NCI-H1105 (cell line): Measurements from ENCODE around the gene SKIC8.

ENCODE experiments used
- DNase-seq: peaks from one replicate; lab custom pipeline; 2025; lab: John Stamatoyannopoulos, UW

SKIC8 gene

DNA sequence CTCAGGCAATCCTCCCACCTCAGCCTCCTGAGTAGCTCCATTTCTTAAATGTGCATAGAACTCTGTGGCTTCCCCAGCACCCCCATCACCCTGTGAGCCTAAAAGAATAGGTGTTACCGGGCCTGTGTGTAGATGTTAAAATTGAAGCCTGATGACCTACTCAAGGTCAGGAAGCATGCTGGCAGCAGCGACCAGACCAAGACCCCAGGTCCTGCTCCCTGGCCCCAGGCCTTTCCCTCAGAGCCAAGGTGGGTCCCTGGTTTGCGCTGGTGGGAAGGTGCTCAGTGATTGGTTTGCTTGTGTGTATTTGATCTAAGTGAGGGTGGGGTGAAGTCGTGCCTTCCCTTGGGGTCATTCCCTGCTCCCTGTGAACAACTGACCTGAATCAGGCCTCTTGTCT, 22.4 kb upstream of the SKIC8 start:
- no peak for DNase-seq

DNA sequence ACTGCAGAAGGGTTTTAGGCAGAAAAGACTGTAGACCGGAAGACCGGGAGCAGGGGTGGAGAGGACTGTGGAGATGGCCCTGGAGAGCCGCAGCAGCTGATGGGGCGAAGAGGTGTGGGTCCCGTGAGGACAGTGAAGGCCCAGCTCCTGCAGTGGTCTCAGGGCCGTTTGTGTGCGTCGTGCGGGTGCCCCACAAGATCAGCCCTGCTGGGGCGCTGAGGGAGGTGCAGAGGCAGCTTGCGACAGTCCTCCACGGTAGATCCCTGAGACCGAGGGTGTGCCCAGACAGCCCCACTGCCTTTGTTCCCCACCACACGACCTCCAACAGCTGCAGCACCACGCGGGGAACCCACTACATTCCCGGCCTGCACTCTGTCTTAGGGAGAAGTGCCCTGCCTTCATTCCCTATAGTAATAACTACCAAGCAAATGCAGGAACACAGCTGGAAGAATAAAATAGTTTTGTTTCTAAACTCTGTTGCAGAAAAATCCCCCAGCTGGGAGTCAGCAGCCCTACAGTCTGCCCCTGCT, 21.7 kb upstream of the SKIC8 start:
- no peak for DNase-seq

DNA sequence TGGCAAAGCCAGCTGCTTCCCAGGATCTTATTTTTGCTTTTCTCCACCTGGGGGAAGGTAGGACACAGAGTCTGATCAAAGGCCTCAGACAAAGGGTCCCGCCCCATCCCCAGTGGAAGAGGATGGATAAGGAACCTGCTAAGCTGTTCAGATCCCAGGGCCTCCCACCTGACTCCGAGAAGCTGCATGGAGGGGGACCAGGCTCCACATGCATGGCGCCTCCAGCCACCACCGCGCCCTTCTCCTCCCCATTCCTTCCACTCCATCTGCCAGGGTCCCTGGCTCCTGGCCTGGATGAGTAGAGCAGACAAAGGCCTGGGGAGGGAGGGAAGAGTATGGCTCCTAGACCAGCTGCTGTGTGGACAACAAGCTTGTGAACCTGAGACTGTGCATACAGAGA, 20.8 kb upstream of the SKIC8 start:
- no peak for DNase-seq

DNA sequence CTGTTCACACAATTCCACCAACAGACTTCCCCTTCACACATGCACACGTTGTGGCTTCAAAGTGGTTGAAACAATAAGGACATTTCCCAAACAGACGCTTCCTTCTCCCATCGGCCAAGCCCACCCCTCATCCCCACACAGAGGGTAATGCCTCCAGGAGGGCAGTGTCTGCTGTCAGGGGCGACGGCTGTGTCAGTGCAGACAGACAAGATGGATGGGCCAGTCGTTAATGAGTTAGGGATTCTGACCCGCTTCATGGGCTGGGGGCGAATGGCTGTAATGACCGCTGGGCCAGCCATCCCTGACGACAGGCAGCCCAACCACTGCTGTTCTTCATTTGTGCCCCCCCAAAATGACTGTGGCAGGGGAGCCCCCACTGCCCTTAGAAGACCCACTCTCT, 20.2 kb upstream of the SKIC8 start:
- DNase-seq = no peak

DNA sequence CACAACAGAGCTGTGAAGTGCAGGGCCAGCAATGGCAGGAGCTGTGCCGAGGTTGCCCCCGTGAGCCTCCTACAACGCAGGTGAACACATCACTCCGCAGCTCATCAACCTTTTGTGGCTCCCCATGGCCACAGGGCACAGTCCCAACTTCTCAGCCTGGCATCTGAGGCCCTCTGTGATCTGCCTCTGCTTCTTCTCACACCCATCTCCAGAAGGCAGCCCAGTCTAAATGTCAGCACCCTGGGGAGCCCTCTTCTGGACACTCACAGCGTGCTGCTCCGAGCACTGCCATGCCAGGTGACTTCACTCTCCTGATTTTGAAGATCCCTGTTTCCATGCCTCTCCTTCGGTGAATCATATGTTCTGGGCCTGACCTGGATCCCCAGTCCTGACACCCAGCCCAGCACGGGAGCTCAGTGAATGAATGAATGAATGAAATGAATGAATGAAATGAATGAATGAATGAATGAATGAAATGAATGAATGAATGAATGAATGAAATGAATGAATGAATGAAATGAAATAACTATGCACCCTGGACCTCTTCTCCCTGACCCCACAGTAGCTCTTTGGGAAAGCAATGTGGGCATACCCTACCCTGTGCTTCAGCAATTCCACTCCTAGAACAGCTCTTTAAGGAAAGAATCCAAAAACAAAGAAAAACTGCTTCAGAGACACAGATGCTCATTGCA, 17.9 kb upstream of the SKIC8 start:
- DNase-seq = no peak

DNA sequence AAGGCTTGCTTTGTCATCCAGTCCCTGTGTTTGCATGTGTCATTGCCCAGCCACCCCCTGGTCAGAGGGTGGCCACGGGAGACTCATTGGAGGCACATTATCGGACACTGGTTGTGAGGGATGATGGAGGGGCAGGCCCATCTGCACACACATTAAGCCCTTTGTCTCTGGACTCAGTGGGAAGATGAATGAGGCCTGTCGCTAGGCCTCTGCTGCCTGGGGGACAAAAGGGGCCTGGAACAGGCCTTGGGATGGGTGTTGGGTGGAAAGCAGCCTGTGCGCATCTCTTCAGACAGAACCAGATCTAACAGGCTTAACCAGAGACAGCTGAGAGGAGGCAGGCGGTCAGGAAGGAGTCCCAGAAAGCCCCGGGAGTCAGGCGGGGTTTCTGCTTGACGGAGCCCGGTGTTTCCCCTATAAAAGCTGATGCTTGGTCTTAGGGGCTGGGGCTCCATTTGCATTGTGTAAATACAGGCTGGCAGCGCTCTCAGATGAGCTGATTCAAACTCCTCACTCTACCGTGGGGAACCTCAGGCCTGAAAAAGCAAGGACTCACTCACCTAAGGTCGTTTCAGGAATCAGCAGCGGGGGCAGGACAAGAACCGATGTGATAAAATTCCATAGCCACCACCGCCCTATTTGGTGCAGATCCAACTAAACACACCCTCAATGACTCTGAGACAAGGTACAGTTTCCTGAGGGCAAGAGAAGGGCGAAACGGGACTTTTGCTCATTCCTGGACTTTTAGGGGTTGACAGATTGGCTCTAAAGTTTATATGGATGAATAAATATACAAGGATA, 17.1 kb upstream of the SKIC8 start:
- no peak for DNase-seq

DNA sequence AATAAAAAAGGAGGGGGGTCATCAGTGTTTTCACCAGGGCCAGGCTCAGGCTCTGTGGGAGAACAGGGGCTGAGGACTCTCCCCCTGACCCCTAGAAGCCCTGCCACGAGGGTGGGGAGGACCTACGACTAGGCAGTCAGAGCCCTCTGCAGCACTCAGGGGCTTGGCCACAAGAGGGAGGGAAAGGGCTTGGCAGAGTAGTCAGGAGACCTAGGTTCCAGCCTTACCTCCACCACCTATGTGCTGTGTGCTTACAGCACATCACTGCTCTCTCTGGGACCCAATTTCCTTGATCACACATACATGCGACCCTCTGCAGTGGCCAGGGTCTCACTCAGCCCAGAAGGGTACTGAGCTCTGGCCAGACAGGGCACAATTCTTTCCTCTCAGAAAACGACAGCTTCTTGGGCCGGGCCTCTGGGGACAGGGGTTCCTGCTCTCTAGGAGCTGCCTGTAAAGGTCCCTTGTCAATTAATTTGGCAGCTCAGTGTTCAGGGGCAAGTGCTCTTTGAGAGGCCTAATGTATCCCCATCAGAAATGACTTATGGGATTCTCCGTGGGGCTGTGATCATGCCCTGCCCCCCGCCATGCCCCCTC, 16.4 kb upstream of the SKIC8 start:
- DNase-seq = no peak

DNA sequence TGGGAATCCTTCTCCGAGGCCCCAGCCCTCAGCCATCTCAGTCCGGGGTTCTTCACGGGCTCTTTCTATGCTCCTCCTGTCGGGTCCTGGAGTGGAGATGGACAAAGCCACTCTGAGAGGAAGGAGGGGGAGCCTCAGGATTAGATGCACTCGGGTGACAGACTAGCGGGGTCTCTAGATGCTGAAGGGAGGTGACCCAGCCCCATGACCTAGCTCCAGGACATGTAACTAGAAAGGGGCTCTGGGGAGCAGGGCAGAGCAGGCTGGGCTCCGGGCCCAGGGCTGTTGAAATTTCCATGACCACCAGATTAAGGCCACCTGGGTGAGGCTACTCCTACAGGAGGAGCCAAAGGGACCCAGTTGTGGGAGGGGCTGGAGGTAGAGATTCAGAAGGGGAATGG, 14.8 kb upstream of the SKIC8 start:
- no peak for DNase-seq

DNA sequence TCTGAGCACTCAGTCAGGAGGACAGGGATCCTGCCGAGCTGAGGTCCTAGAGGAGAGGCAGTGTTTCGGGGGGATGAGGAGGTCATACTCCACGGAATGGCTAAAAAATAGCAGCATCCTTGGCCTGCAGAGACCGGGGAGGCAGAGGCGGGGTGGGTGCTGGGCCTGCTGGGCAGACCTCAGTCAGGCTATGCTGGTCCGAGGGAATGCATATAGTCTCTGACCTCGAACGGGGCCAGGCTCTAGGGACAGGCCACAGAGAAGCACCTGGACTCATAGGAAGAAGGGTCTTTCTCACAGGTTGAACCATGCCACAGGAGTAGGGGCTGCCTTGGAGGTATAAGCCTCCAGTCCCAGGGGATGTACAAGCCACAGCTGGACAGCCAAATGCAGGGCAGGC, 14.0 kb upstream of the SKIC8 start:
- DNase-seq = no peak

DNA sequence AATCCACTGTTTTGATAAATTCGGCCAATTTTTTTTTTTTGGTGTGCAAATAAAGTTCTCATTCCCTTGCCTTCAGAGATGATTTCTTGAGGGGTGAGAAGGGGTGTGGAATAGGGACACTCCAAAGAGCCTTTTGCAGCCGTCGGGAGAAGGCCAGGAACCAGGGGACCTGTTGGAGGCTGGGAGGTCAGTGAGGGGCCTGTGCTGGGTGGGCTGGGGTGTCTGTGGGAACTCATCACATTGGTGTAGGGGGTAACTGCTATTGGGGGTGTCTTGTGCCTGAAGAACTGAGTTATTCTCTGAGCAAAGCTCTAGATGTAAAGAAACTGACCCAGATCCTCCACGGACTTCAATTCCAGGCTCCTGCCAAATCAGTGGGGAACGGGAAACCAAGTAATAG, 13.5 kb upstream of the SKIC8 start:
- no peak for DNase-seq

DNA sequence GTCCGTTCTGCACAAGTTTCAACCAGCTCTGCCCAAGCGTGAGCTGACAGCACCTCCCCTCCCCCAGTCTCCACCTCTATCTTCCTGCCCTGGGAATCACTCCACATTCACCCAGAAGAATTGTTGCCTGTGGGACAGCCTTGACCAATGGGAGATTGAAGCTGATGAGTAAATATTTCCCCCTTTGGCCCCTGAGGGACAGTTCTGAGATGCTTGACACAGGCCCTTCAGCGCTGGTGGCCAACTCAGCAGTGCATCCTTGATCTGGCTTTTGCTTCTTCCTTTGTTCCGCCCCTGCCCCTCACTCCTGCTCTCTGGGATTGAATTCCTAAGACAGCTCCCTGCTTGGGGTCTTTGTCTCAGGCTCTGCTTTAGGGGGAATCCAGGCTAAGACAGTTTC, 13.1 kb upstream of the SKIC8 start:
- DNase-seq = no peak

DNA sequence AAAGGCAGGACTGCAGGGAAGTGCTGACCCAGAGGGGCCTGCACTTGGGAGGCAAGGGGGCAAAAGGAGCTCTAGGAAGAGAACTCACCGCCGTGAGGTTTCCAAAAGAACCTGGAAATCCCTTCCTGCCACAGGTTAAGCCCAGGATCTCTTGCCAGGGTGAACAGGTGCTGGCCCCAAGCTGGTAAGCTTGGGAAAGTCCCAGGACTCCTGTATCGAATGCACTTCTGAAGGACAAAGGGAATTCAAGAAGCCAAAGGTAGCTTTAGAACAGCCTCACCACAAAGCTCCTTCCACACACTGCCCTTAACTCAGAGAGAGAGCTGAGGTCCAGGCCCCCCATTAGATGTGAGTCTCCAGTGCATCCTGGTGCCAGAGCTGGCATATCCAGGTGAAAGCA, 11.9 kb upstream of the SKIC8 start:
- DNase-seq = no peak

DNA sequence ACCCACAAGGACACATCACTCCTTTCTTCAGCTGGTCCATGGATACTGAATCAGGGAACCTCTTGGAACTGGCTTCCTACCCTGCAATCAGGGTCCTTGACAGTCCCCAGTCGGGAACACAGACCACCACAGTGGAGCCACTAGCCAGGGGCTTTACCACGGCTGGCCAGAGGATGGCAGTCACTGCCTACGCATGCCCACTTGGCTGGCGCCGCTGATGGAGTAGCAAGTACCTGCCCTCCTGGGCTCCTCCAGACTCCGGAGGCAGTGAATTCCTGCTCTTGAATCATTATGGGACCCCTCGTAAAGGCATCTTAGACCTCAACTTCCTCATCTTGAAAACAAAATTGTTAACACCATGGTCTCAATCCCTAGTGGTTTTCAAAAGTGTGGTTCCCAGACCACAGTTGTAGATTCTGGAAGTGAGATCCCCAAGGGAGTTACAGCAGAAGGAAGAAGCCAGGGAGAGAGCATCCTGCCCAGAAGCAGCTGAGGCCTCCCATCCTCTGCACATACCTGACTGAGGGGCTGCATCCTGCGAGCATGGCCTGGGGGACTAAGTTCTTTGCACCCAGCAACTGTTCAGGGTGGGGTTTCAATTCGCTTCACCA, 9.1 kb upstream of the SKIC8 start:
- DNase-seq = peak; percentile 65

DNA sequence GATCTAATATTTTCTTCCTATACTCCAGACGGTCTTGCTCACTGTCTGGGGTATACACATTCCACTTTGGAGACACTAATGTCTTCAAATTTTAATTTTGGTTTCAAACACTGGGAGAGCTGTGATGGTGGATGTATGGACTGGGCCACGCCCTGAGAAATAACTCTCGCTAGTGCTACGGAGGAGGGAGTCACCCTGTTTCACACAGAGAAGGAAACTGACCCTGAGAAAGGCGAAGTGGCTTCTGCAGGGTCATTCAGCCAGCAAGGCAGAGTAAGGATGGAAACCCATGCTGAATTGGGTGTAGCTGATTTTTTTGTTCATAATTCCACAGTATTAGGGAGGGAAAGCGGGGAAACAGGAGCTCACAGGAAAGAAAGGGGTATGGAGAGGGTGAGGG, 8.6 kb upstream of the SKIC8 start:
- no peak for DNase-seq

DNA sequence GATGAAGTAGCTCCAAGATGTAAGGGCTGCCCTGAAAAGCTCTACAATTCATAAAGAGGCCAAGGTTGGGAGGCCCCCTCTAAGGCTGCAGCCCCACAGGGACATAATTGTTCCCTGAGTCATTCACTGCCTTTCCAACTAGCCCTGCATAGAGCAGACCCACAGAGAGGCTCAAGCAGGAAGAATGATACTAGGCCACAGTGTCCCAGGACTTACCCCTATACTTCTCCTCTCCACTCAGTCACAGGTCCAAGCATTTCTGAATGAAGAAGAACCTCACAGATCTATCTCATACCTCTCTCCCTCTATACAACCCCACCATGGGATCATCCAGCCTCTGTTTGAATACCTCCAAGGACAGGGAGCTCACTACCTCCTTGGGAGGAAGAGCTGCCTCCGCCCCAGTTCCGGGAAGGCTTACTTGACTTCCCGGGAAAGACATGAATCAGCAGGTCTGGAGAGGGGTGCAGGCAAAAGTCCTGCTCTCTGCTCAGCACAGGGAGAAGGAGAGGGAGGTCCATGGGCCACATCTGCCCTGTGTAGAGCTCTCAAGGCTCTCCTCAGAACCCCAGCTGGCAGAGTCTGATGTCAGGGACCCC, 6.9 kb upstream of the SKIC8 start:
- DNase-seq = no peak

DNA sequence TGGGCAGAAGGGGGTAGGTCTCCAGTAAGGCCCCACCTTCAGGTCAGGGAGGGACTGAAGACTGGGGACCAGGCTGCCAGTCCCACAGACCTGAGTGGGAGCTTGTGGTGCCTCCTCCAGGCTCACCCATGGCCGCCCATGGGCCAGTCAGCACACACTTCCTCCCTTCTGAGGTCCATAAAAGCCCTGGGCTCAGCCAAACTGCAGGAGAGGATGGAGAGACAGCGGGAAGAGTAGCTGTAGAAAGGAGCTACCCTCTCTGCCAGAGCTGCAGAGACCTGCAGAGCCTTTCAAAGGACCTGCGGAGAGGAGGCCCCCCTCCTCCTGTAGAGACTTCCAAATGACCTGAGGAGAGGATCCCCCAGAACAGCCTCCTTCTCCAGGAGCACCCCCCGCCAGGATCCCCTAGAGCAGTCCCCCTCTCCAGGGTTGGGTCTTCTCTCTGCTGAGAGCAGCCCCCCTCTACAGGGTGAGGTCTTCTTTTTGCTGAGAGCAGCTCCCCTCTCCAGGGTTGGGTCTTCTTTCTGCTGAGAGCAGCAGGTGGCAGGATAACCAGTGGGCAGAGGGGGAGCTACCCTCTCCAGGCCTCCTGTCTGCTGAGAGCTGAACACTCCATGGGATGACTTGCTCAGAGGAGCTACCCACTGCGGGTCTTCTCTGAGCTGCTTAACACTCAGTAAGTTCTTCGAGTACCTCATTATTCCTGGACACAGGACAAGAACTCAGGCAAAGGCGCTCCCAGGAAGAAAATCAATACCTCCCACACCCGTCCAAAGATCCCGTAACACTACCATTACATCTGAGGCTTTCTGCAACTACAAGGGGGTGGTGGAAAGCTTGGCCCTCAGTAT, 5.0 kb upstream of the SKIC8 start:
- no peak for DNase-seq

DNA sequence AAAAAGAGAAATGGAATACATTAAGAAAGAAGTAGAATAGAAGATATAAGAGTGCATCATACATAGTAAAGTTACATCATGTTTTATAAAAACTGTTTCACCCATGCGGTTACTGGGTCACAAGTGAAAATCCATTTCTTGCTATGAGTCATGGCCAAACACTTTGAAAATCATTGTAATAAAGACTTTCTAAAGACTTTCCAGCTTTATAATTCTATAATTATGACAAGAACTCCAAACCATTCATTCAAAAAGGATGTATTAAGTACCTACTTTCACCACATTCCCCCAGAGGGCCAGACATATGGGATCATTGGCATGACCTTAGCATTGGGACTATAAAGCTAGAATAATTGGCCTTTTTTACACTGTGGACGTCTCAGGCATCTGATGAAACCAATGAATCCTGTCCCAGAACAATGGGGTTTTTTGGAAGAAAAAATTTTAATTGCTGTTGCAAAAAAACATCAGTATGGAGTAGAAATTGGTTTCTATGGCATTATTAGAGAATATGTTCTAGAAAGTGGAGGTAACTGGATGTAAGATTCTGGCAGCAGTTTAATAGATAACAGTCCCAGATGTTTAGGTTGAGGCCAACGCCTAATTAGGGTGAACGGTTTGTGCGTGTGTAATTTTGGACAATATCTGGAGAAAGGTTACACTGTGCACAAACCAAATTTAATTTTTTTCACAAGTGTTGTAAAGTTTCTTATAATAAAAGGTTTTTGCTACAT, 3.3 kb upstream of the SKIC8 start:
- DNase-seq = no peak

DNA sequence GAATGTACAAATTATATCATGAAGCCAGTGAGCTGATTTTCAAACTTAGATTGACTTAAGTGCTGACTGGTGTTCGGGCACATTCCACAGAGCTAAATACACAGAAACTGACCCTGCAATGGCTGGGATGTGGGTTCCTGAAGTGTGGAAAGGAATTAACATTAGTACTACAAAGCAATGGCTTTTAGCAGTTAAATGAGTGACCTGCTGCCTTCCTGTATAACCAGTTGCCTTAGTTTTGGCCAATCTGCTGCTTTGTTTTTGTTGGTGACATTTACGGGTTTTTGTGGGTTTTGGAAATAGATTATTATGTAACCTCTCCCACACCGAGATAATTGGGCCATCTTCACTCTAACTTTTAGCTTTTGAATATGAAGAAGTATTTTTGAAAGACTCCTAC, 2.4 kb upstream of the SKIC8 start:
- DNase-seq = no peak

DNA sequence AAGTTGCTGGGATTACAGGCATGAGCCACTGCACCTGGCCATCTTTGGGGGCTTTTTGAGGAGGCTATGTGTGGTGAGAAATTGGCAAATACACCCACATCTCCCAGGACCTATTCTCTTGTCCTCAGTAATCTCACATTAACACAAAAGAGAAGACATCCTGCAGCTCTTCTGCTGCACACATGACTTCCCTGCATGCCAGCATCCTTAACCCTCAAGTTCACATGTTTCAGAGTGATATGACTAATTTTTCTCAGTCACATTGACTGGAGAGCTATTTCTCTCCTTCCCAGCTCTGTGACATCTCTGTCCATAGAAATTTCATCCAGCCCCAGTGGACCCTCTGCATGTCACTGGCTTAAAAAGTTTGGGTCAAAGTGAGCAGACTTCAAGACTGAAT, 1.9 kb upstream of the SKIC8 start:
- DNase-seq = no peak

DNA sequence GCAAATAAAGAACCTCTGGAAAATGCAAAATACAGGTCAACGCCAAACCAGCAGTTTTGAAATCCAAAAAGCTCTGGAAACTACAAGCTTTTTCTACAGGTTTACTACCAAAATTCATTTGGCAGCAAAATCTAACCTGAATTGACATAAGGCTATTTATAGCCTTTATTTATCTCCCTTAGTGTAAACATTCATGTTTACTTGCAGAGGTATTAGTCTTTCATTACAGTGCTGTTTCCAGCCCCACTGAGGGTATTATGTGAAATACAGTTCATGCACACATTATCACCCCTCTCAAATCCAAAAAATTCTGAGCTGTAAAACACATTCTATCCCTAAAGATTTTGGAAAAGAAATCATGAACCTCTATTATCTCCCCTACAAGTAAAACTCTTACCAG, 7.2 kb downstream of the SKIC8 start:
- no peak for DNase-seq

DNA sequence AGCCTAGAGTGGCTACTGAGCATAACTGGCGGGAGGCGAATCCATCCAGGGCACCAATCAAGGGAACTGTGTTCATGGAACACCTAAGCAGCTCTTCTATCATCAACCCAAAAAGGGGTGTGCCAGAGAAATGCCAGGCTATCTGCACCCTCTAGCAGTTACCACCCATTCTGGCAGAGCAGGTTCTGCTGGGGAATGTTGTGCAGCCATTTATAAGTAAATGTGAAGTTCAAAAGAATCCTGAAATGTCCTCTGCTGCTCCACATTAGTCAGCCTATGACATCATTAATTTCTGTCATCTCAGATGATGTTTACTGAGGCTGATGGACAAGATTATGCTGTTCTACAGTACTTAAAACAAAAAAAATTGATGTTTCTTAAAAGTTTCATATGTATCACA, 7.7 kb downstream of the SKIC8 start:
- DNase-seq = no peak
